Stimulated activated CD4-positive, alpha-beta T cell treated with anti-CD3 and anti-CD28 coated beads, Interleukin-2, amount 100 ng/mL, for 48 hours (primary cell): ENCODE data around the gene PANX2.
"Not testable (repeated sequence)": the region's sequence is repeated elsewhere in the genome, so short reads cannot be mapped to it uniquely, and the experiment has no call there.

ENCODE experiments used
- DNase-seq, 2 donors: peaks; one replicate each; pipeline ENCODE4 v3.0.0-alpha.2; 2020

PANX2 gene

DNA sequence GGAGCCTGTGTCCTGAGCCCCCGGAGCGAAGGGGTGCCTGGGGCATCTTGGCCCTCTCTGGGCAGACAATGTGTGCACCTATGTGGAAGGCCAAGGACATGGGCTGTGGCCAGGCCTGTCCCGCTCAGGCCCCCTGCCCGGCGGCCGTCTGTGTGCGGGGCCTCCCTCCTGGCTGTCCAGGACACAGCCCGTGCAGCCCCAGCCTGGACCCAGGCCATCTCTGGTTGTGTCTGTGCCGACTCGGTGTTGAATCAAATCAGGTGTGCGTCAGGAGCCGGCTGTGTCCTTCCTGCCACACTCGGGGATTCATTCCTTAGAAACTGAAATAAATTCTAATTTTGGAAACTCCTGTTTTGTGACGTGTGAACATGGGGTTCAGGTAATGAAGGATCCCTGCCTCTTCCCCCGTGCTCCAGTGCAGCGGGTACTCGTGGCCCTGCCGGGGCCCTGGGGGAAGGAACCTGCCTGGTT lies 28.8 kb downstream of the PANX2 start:
- no peak for DNase-seq

DNA sequence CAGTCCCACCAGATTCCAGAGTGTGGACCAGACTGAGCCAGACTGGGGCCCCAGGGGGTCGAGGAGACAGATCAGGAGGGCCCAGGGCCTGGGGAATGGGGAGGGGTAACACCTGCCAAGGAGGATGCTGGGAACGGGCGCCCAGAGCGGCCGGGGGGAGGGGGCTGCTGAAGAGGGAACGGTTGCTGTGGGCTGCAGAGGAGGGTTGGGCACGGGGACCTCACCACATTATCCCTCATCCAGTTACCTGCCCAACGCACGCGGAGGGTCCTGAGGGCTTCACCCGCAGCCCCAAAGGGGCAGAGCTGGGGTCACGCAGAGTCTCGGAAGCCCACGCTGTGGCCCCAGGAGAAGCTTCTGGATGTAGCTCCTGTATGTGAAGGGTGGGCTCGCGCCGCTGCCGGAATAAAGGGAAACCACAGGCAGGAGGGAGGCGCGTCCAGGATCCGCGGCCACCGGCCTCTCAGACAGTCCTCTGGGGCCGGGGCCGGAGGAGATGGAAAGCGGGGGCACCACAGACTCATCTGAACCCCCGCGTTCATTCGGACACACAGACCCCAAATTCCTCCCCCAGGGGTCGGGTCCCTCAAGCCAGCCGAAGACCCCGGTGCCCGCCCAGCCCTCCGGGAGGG lies 29.4 kb downstream of the PANX2 start:
- DNase-seq, result no peak

DNA sequence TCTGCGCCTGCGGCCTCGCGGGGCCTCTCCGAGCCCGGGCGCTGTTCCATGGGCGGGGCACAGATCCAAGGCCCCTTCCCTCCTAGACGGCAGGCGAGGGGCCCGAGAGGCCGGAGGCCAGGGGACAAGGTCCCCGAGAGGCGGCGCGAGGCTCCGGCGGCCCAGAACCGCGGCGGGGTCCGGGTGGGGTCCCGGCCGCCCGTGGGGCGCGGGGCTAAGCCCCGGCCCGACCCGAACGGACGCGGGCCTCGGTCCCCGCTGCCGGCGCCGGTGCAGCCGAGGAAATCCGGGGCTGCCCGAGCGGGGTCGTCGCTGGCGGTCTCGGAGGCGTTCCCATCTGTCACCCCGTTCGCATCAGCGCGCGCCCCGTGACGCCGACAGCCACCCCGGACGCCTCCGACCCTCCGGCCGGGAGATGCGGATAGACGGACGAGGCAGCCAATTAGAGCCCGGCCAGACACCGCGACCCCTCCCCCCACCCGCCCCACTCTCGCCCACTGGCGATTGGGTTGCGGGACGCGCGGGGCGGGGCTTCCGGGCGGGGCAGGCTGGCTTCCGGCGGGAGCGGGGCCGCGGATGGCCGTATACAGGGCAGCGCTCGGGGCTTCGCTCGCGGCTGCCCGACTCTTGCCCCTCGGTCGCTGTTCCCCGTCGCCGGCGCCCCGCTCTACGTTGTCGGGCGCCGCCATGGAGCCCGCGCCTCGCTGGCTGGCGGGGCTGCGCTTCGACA lies 30.1 kb downstream of the PANX2 start, which contains the start of gene SELENOO:
SELENOO (plus strand) TSS at position 551 of the 730 bp plus-strand sequence; CDS start at position 577, 26 bp downstream.
- peak; percentile 89 to 90 for DNase-seq

DNA sequence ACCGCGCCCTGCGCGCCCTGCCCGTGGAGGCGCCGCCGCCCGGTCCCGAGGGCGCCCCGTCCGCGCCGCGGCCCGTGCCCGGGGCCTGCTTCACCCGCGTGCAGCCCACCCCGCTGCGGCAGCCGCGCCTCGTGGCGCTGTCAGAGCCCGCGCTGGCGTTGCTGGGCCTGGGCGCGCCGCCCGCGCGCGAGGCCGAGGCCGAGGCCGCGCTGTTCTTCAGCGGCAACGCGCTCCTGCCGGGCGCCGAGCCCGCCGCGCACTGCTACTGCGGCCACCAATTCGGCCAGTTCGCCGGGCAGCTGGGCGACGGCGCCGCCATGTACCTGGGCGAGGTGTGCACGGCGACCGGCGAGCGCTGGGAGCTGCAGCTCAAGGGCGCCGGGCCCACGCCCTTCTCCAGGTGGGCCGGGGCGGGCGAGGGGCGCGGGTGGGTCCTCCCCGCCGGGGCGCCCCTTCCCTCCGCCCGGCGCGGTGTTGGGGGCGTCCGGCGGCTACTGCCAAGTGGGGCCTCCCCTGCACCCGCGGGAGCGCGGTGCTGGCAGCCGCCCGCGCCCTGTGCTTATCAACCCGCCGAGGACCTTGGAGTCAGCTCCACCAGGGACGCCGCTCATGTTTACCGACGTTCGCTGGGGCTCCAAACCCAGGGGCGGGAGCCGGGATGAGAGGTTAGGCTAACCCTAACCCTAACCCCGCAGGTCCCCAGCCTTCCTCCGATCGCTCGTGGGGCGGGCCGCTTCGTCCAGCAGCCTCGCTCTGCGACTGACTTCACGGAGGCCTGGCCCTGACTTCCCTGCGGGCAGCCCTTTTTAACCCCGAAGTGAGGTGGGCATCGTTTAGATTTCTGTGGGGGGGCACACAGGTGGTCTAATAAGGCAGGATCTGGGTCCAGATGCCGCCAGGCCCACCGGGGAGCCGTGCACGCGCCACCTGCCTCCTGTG lies 30.9 kb downstream of the PANX2 start:
- no peak for DNase-seq

DNA sequence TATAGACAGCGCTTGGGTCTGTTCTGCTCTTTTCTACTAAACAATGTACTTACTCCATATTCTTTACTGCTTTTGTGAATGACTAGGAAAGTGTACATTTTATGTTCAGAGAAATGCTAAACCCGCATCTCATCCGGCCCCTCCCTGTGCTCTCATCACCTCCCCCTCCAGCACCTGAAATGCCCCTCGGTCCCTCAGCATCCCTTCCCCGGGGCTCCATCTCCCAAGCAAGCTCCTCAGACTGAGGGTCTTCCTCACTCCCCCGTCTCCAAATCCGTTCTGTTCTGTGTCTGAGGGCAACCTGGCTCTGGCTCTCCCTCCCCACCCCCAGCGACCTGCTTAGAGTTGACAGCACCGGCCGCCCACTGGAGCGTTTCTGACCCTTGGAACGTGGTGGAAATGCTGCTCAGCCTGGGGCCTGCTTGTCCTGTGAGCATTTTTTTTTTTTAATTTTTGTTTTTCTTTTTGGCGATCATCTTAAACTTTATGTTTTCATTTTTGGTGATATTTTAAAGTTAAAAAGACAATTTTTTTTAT lies 31.7 kb downstream of the PANX2 start:
- no peak for DNase-seq

DNA sequence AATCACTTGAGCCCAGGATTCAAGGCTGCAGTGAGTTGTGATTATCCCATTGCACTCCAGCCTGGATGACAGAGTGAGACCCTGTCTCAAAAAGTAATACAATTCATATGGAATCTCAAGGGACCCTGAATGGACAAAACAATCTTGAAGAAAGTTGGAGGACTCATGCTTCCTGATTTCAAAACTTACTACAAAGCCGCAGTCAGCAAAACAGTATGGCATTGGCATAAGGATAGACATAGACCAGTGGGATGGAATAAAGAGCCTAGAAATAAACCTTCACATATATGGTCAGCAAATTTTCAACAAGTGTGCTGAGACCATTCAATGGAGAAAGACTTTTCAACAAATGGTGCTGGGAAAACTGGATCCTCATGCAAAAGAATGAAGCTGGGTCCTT lies 32.8 kb downstream of the PANX2 start:
- no peak for DNase-seq

DNA sequence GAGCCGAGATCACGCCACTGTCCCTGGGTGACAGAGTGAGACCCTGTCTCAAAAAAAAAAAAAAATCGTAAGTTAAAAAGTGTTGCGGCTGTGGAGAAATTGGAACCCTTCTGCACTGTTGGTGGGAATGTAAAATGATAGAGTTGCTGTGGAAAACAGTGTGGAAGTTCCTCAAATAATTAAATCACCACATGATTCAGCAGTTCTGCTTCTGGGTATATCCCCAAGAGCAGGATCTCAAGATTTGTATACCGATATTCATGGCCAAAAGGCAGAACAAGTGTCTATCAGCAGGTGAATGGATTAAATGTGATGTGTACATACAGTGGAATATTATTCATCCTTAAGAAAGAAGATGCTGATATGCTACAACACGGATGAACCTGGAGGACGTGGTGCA lies 34.0 kb downstream of the PANX2 start:
- no peak for DNase-seq

DNA sequence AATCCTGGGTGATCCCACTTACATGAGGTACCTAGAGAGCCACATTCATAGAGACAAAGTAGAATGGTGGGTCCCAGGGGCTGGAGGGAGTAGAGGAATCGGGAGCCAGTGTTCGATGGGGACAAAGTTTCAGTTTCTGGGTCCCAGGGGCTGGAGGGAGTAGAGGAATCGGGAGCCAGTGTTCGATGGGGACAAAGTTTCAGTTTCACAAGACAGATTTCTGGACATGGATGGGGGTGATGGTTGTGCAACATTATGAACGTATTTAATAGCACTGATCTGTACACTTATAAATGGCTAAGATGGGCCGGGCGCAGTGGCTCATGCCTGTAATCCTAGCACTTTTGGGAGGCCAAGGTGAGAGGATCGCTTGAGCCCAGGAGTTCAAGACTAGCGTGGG lies 34.5 kb downstream of the PANX2 start:
- not testable (repeated sequence) for DNase-seq

DNA sequence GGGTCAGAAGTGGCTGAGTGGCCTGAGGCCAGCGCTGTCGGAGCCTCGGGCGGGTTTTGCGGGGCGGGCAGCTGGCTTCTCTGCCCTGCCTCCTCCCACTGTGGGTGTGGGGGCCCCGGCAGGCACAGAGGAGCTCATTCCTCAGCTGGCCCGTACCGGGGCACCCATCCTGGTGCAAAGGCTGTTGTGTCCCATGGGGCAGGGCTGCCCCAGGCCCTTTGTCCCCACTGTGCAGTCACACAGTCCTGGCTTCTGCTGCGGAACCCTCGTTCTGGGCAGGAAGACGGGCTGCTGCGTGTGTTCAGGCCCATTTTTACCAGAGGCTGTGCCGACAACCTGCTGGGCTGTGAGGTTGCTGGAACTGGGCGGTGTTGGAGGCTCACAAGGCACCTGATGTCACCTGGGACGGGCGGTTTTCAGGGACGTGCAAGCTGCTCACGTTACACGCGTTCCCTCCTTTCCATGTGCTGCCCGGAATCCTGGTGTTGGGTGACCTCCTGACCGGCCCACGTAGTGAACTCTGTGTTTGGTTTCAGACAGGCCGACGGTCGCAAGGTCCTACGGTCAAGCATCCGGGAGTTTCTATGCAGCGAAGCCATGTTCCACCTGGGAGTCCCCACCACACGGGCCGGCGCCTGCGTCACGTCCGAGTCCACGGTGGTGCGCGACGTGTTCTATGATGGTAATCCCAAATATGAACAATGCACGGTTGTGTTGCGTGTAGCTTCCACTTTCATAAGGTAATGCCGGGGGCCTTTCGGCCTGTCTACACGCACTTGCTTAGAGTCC lies 35.4 kb downstream of the PANX2 start:
- no peak for DNase-seq

DNA sequence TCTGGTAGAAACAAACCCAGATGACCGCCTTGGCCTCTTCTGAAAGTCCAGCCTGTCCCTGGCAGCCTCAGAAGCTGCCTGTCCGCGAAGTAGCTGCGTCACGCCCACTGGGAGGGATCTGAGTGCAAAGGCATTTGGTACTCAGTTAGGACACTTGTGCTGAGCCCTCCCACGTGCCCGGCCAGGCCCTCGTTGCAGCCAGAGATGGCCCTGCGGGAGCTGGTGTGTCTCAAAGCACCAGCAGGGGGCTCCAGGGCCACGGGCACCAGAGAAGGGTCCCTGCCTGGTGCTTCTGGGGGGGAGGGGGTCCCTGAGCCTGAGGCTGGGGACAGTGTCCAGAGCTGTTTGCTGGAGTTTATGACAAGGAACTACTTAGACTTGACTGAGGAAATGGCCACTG lies 36.1 kb downstream of the PANX2 start:
- DNase-seq, result no peak

DNA sequence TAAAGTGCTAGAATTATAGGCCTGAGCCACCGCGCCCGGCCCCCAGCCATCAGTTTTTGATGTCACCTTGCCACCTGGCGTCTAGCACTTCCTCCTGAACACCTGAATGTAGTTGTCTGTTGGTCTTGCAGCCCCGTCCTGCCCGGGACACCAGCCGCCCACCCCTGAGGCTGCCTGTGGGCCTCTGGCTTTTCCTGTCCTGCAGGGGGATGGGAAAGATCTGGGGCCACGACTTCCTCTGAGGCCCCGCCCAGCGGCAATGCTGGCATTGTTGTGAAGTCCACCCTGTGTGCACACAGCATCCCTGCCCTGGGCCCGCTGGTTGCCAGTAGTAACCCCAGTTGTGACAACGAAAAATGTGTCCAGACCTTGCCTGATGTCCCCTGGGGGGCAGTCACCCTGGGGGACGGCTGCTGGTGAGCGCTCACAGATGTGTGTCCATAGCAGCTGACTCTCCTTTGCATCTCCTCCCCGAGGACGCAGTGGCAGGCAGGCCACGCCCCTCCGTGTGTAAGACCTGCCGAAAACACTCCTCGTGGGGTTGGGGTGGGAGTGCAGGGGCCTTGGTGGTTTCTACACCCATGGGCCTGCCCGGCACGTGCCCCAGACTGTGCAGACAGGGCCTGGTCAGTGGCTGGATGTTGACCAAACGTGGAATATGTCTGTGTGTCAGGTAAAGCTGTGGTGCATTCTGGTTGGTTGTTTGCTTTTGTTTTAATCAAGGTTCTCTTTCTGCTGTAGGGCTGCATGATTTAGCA lies 37.0 kb downstream of the PANX2 start:
- DNase-seq, result no peak

DNA sequence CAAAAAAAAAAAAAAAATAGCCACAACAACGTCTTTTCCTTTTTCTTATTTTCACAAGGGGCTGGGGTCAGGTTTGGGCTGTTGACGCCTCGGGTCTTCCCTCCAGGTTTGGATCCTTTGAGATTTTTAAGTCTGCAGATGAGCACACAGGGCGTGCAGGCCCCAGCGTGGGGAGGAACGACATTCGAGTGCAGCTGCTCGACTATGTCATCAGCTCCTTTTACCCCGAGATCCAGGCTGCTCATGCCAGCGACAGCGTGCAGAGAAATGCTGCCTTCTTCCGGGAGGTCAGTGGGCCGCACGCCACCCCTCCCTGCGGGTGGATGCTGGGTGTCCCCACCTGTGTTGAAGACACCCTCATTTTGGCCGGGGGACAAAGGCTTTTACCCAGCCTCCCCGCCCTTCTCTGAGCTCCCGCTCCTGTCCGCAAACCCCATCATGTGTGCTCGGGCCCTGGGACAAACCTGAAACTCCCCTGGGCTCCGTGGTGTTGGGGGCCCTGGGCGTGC lies 38.0 kb downstream of the PANX2 start:
- DNase-seq, result no peak

DNA sequence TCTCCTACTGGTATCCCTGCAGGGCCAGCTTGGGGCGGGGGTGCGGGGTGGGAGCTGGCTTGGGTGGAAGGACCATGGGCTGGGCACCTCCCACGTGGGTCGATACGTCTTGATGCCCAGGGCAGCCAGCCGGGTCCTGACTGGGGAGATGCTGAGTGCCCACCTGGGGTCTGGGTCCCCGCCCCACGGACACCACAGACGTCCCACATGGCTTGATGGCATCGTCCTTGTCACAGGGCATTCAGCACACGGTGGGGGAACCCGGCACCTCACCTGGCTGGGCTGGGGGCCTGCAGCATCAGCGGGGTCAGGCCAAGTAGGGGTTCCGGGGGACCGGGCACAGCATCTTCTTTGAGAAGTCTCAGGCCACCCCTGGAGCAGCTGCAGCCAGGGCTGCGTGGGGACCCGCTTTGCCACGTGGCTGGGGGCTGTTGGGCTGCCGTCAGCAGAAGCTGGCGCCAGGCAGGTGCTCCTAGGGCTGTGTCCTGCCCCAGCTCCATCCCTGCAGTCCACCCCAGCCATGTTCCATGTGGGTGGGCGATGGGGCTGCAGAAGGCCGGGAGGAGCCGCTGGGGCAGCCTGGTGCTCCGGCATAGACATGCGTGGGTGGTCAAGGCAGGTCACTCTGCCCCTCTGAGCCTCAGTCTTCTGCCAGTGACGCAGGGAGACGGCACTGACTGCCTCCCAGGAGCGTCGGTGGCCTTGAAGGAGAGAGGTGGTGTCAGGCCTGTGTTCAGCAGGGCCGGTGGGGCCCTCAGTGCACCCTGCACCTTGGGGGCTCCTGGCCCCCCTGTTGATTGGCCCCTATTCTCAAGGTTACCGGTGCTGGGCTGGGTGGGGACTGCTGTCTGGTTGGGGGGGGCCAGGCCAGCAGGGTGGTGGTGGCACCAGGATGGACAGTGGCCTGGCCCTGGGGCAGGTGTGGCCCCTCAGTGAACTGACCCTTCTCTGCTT lies 38.7 kb downstream of the PANX2 start:
- DNase-seq, result no peak

DNA sequence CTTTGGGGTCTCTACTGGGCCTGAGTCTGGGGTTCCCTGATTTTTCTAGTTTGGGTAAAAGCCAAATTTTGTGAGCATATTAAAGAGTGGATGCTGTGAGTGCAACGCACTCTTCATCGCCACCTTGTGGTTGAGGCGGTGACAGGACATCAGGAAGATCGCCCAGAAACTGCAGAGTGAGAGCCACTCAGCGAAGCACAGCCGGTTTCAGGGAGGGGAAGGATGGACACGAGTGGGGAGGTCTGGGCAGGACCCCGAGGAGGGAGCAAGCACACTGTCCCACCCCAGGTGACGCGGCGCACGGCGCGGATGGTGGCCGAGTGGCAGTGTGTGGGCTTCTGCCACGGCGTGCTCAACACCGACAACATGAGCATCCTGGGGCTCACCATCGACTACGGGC lies 39.4 kb downstream of the PANX2 start:
- peak; percentile 67 to 69 for DNase-seq

DNA sequence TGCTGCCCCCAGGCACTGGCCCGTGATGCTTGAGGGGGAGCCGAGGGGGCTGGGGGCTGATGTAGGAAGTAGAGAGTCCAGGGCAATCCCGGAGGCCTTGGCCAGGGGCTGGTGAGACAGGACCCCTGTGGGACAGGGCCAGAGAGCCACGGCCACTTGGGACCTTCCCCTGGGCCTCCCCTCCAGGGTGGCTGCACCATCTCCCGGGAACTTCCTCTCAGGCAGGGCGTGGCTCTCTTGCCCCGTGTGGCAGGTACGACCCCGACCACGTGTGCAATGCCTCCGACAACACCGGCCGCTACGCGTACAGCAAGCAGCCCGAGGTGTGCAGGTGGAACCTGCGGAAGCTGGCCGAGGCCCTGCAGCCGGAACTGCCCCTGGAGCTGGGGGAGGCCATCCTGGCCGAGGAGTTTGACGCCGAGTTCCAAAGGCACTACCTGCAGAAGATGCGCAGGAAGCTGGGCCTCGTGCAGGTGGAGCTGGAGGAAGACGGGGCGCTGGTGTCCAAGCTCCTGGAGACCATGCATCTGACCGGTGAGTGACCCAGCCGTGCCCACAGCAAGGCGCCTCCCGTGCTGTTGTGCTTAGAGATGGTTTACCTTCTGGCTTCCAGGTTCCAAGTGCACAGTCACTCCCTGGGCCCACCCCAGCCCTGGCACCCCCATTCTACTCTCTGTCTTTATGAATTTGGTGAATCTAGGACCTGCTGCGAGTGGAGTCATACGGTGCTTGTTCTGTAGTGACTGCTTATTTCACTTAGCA lies 40.0 kb downstream of the PANX2 start:
- no peak for DNase-seq

DNA sequence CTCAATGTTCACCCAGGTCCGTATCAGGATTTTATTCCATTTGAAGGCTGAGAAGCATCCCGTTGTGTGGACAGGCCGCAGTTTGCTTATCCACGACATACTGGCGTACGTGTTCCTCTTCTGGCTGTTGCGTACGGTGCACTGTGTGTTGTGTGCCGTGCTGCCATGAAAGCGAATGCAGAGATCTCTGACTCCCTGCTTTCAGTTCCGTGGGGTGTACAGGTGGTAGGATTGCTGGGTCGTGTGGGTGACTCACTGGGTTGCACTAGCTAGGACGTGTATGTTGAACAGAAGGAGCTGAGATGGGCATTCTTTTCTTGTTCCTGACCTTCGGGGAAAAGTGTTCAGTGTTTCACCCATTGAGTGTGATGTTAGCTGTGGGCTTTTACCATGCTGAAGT lies 40.6 kb downstream of the PANX2 start:
- no peak for DNase-seq

DNA sequence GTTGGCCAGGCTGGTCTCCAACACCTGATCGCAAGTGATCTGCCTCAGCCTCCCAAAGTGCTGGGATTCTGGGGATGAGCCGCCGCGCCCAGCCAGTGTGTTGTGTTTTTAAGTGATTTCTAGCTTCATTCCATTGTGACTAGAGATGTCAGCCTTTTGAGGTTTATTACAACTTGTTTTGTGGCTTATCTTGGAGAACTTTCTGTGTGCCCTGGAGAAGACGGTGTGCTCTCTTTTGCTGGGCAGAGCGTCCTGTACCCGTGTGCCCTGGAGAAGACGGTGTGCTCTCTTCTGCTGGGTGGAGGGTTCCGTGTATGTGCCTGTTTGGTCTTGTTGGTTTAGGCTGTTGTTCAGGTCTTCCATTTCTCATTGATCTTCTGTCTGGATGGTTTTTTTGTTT lies 42.7 kb downstream of the PANX2 start:
- no peak for DNase-seq

DNA sequence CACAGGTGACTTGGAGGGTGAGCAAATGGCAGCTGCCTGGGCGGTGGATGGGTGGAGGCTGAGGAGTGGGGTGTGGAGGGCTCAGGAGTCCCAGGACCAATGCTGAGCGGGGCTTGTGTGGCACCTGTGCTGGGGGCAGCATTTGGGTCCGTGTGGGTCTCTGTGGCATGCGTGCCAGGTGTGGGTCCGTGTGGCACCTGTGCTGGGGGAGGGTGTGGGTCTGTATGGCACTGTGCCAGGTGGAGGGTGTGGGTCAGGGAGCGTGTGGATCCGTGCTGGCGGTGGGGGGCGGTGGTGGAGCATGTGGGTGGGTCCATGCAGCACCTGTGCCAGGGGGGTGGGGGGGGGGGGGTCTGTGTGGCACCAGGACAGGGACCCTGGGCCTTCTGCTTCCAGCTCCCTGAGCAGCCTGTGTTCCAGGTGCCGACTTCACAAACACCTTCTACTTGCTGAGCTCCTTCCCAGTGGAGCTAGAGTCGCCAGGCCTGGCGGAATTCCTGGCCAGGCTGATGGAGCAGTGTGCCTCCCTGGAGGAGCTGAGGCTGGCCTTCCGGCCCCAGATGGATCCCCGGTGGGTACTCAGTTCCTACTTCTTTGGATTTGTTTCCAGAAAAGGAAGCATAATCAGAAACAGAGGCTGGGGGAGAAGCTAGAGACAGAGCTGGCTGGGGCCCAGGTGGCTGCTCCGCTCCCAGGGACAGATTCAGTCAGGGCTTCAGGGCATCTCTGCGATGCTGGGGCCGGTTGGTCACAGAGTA lies 44.9 kb downstream of the PANX2 start:
- no peak for DNase-seq
